ENCODE data around the gene HMGXB4.
"Not testable (repeated sequence)": the region's sequence is repeated elsewhere in the genome, so short reads cannot be mapped to it uniquely, and the experiment has no call there.

HMGXB4 gene

GRCh38 chr22:35257321-35258190 is at the start of gene HMGXB4:
Gene HMGXB4, plus strand, starts transcription at chr22:35257493. Its CDS starts 4,898 bp downstream, at chr22:35262391.
- peak; percentile 80 for DNase-seq (ENCODE audit: low read depth)

GRCh38 chr22:35208003-35208402 is 49.3 kb upstream of the HMGXB4 start:
- DNase-seq (ENCODE audit: low read depth), result no peak

- DNase-seq (ENCODE audit: low read depth), result no peak
These were observed 48.1 kb upstream of the HMGXB4 start for GRCh38 chr22:35209203-35209602.

- DNase-seq (ENCODE audit: low read depth), result no peak
These were observed 45.3 kb upstream of the HMGXB4 start for GRCh38 chr22:35212009-35212408.

- DNase-seq (ENCODE audit: low read depth), result no peak
These were observed 44.3 kb upstream of the HMGXB4 start for GRCh38 chr22:35212996-35213395.

- DNase-seq (ENCODE audit: low read depth), result no peak
These were observed 42.3 kb upstream of the HMGXB4 start for GRCh38 chr22:35214968-35215367.

GRCh38 chr22:35215993-35216392 is 41.3 kb upstream of the HMGXB4 start:
- no peak for DNase-seq (ENCODE audit: low read depth)

- DNase-seq (ENCODE audit: low read depth), result no peak
These were observed 39.8 kb upstream of the HMGXB4 start for GRCh38 chr22:35217527-35217926.

- DNase-seq (ENCODE audit: low read depth), result no peak
These were observed 39.2 kb upstream of the HMGXB4 start for GRCh38 chr22:35218079-35218478.

GRCh38 chr22:35219012-35219411 is 38.3 kb upstream of the HMGXB4 start:
- peak; percentile 10 for DNase-seq (ENCODE audit: low read depth)

- DNase-seq (ENCODE audit: low read depth), result no peak
These were observed 37.1 kb upstream of the HMGXB4 start for GRCh38 chr22:35220221-35220620.

GRCh38 chr22:35225010-35225409 is 32.3 kb upstream of the HMGXB4 start:
- DNase-seq (ENCODE audit: low read depth), result no peak

GRCh38 chr22:35226958-35227647 is 30.2 kb upstream of the HMGXB4 start:
- no peak for DNase-seq (ENCODE audit: low read depth)

- DNase-seq (ENCODE audit: low read depth), result no peak
These were observed 27.4 kb upstream of the HMGXB4 start for GRCh38 chr22:35229865-35230264.

- no peak for DNase-seq (ENCODE audit: low read depth)
These were observed 26.9 kb upstream of the HMGXB4 start for GRCh38 chr22:35230417-35230816.

- no peak for DNase-seq (ENCODE audit: low read depth)
These were observed 26.3 kb upstream of the HMGXB4 start for GRCh38 chr22:35230839-35231584.

- DNase-seq (ENCODE audit: low read depth), result peak; percentile 25
These were observed 25.7 kb upstream of the HMGXB4 start for GRCh38 chr22:35231585-35232084.

GRCh38 chr22:35238749-35239148 is 18.5 kb upstream of the HMGXB4 start:
- not testable (repeated sequence) for DNase-seq (ENCODE audit: low read depth)

GRCh38 chr22:35244507-35244906 is 12.8 kb upstream of the HMGXB4 start:
- not testable (repeated sequence) for DNase-seq (ENCODE audit: low read depth)

GRCh38 chr22:35250156-35250555 is 7.1 kb upstream of the HMGXB4 start:
- no peak for DNase-seq (ENCODE audit: low read depth)

- no peak for DNase-seq (ENCODE audit: low read depth)
These were observed 3.3 kb upstream of the HMGXB4 start for GRCh38 chr22:35253946-35254345.

GRCh38 chr22:35257002-35257320 is 332 bp upstream of the HMGXB4 start:
- DNase-seq (ENCODE audit: low read depth), result no peak
